ENCODE measurements around the gene RDH16.
"Not testable (repeated sequence)": the region's sequence is repeated elsewhere in the genome, so short reads cannot be mapped to it uniquely, and the experiment has no call there.

Gene RDH16

DNA sequence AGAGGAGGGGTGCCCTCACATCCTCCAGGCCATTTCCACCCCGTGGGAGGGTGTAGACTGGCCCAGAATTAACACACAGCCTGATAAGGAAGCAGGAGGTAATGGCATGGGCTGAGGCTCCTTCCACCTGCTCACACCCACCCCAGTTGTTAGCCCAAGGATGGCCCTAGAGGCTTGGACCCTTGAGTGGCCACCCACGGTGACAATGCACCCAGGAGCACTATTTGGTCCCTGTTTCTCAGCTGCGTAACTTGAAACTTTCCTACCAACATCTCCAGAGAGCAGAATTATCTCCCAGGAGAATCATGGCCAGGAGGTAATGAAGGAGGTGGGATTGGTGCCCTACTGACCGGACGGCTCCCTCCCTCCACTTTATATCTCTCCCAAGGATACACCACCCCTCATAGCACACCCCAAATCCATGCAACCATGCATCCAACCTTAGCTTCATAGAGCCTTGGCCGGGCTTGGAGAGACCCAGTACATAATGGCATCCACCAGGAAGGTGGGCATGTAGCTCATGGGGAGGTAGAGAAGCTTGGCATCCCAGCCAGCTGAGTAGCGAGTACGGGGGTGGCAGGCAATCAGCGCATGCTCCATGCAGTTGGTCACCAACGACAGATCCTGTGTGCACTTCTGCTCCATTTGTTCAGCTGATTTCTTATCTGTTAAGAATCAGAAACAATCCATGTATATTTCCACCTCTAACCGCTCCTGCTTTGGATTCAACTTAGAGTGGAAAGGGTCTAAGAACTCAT, 5.6 kb downstream of the RDH16 start:
- no peak for DNase-seq

DNA sequence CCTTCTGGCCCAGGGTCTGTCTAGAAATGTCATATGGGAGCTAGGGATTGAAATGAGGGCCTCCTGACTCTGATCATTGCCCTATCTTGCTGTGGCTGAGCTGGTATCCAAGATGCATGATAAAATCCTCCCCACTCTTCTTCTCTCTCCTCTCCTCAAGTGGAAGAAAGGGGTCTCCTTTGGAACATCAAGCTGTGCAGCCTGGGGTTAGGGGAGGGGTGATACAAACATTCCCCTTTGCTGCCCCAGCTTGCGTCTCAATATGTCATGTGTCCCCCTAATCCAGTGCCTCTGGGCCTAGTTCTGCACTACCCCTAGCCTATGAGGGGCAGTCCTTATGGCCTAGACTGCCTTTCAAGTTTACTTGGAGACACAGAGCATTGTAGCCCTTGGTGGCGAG, 8.5 kb downstream of the RDH16 start:
- no peak for DNase-seq

DNA sequence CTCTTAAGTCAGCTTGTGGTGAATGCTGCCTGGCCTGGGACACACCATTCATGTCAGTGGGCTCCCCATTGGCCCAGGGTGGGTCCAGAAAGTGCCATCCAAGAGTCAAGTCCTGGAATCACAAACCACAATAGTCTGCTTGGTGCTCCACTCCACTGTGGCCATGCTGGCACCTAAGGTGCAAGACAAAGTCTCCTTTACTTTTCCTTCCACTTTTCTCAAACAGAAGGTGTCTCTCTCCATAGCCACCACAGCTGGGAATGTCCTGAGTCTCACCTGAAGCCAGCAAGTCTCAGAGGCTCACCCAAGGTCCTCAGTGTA, 9.0 kb downstream of the RDH16 start:
- no peak for DNase-seq

DNA sequence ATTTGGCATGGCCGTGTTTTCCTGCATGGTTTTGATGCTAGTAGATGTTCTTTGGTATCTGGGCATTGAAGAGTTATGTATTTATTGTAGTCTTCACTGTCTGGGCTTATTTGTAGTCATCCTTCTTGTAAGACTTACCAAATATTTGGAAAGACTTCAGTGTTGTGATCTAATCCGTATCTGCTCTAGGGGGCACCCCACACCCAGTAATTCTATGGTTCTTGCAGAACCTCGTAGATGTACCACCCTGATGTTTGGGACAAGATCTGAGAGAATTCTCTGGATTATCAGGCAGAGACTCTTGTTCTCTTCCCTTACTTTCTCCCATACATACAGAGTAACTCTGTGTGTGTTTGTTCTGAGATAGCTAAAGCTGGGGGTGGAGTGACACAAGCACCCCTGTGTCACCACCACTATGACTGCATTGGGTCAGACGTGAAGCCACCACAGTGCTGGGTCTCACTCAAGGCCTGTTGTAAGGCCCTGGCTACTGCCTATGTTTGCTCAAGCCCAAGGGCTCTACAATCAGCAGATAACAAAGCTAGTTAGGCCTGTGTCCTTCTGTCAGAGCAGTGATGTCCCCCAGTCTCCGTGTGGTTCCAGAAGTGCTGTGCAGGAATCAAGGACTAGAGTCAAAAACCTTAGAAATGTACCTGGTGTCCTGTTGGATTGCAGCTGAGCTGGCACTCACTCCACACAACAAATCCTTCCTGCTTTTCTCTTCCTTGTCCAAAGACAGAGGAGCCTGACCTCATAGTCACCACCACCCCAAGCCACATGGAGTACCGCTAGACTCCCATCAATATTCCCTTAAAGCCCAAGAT, 9.6 kb downstream of the RDH16 start:
- DNase-seq: no peak

- no peak for DNase-seq
Measured at GRCh38 chr12:56943878-56944277, 13.5 kb downstream of the RDH16 start.

DNA sequence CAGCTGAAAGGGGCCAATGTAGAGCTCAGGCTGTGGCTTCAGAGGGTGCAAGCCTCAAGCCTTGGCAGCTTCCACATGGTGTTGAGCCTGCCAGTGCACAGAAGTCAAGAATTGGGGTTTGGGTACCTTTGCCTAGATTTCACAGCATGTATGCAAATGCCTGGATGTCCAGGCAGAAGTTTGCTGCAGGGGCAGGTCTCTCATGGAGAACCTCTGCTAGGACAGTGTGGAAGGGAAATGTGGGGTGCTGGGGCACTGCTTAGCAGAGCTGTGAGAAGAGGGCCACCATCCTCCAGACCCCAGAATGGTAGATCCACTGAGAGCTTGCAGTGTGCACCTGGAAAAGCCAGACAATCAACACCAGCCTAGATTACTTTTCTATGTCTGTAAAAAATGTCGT, 14.0 kb downstream of the RDH16 start:
- DNase-seq: not testable (repeated sequence)

GRCh38 chr12:56941299-56942017, 15.9 kb downstream of the RDH16 start:
- no peak for DNase-seq

DNA sequence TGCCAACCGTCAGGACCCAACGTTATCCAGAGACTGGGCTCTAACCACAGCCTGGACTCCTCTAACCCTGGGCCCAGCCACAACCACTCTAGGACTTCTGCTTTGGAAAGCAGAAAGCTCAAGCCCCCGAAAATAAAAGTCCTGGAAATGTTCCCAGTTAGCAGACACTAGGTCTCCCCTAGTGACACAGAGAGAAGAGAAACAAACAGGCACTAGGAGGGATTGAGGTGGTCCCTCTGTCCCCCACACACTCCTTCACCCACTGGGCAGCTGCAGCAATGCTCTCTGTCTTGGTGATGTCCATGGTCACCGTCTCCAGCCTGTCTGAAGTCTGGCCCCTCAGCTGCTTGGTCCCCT, 16.5 kb downstream of the RDH16 start:
- not testable (repeated sequence) for DNase-seq

GRCh38 chr12:56935752-56936151, 21.7 kb downstream of the RDH16 start:
- no peak for DNase-seq

DNA sequence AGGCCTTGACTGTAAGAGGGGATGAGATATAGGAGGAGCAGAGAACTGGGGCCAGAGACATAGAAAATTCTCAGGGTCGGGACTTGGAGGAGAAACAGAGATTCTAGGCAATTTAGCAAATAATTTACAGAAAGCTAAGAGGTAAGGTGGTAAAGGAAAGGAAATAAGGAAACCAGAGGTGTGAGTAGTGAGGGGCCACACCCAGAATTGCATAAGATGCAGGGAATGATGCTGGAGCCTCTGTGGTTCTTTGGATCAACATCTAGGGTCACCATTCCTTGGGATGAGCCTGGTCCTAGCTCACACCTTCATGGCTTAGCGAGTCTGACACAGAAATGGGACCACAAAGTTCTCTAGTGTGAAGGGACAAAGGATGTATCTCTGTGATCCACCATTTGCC, 22.3 kb downstream of the RDH16 start:
- no peak for DNase-seq

DNA sequence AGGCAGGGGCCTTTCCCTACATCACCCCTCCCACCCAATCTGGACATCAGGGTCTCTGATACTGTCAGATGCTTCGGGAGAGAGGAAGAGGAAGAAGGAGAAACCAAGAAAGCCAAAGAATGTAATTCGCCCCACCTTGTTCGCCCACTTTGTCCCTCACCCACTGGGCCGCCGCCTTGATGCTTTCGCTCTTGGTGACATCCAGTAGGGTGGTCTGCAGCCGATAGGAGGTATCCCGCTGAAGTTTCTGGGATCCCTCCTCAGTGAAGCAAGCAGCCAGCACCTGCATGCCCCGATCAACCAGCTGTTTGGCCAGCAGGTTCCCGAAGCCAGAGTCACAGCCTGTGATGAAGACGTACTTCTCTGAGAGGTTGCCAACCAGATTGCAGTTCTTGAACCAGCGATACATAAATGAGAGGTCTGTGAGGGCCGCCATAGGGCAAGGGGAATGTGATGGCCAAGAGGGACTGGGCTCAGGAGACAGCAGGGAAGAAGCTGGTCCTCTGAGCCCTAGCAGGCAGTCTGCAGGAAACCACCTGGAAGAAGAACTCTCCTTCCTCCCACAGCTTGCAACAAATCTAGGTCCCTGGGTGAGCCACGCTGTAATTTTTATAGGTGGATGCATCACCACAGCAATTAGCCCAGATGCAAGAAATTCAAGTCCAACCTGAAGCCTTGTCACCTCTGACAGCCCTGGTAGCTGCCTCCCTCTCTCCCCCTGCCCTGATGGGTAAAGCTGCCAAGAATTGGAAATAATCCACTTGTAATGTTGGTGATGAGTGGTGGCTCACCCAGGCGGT, 23.4 kb downstream of the RDH16 start, which contains the start of gene SDR9C7:
Gene SDR9C7 (minus strand): TSS at position 583 of the 800 bp plus-strand sequence. CDS start 147 bp downstream, at position 436.
- DNase-seq: no peak

DNA sequence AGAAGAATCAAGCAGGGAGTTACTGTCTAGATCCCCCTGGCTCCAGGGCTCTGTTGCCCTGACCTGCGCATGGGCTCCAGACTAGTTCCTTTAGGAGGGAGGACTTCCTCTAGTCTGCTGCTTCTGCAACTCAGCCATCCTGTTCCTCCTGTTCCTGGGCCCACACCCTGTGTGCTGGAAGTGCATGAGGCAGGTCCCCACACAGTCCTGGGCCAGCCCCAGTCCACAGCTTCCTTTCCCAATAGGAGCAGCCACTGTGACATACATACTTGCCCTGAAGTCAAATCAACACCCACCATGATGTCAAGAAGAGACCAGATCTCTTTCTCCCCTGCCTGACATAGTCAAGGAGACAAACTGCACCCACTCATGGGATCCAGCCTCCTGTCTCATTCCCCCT, 24.5 kb downstream of the RDH16 start:
- DNase-seq: no peak

DNA sequence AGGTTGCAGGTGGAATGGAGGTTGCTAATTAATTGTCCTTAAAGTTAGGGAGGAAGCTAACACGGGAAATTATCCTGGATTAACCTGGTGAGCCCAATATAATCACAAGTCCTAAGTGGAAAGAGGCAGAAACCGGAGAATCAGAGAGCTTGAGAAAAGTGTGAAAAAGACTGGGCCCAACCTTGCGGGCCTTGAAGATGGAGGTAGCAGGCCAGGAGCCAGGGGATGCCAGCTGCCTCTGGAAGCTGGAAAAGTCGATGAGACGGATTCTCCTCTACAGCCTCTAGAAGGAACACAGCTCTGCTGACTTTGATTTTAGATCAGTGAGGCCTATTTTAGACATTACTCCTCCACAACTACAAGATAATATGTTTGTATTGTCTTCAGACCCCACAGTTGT, 25.3 kb downstream of the RDH16 start:
- DNase-seq: no peak

GRCh38 chr12:56931474-56931978, 25.9 kb downstream of the RDH16 start:
- DNase-seq: no peak

DNA sequence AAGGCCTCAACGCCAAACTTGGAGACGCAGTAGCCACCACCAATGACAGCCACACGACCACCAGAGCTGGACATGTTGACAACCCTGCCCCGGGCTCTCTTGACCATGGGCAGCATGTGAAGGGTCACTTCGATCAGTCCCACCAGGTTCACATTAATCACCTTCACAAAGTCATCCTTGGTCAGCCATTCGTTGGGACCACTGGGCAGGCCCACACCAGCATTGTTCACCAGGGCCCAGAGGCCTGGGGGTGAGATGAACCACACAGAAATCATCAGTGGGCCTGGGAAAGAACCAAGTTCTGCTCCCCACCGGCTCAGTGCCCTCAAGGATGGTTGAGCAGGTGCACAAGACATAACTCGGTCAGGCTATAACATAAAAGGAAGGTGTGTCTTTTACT, 27.2 kb downstream of the RDH16 start:
- no peak for DNase-seq

DNA sequence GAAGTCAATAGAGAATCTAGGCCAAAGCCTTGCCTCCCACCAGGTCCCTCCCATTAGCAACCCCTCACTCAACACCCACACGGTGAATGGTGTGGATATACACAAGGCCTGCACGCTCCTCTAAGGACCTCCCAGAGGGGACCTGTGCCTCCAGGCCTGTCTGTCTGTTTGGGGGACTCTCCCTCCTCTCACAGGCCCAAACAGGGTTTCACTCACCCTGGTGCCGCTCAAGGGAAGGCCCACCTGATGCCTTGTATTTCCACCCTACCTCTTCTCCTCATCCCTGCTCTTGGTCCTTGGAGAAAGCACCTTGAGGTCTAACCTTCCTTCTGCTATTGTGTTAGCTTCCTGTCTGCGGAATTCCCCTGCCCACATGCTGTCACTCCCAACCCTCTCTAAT, 27.6 kb downstream of the RDH16 start:
- DNase-seq: no peak

DNA sequence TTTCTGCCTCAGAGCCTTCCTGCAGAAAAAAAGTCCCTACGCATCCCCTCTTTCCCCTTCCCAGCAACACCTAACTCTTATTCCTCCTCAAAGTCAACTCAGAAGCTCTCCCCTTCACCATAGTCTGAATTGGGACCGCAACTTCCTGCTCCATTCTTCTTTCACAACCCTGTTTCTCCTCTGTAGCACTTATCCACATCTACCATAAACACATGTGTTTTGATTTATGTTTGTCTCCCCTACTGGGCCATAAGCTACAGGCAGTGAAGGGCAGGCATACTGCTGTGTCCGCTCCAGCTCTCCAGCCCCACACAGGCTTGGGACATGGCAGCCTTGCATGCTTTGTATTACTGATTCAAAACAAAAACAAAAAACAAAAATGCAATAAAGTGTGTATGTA, 29.1 kb downstream of the RDH16 start:
- DNase-seq: no peak

GRCh38 chr12:56927281-56927680, 30.1 kb downstream of the RDH16 start:
- no peak for DNase-seq

GRCh38 chr12:56922031-56922430, 35.4 kb downstream of the RDH16 start:
- no peak for DNase-seq

DNA sequence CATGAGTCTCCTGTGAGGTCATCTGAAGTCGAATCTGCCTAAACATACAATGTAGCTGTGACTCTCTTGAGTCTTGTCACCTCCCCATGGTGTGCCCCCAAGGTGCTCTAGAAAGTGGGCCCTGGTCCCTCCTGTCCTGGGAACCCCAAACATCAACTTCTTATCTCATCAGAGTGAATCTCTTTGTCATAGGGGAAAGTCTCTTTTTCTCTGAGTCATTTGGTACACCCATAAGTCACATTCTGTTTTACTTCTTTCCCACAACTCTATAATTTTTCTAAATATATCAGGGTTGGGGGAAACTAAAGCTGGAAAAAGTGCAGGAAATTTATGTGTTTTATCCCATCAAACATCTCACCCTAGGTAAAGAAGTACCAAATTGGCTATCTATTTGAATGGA, 36.1 kb downstream of the RDH16 start:
- no peak for DNase-seq

DNA sequence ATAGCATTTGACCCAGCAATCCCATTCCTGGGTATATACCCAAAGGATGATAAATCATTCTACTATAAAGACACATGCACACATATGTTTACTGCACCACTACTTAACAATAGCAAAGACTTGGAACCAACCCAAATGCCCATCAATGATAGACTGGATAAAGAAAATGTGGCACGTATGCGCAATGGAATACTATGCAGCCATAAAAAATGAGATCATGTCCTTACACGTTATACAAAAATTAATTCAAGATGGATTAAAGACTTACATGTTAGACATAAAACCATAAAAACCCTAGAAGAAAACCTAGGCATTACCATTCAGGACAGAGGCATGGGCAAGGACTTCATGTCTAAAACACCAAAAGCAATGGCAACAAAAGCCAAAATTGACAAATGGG, 39.3 kb downstream of the RDH16 start:
- DNase-seq: not testable (repeated sequence)

DNA sequence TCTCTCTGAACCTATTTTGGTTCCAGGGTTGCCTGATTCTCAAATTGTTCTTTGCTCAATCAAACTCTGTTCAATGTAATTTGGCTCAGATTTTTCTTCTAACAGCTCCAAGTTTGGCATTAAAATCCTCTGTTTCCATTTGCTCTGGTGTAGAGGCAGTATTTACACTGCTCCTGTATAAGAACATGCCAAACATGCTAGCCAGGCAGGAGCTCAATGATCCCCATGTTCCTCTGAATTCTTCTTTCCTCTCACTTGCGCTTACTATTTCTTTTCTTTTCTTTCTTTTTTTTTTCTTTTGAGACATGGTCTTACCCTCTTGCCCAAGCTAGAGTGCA, 40.4 kb downstream of the RDH16 start:
- no peak for DNase-seq
